Lower leg skin (tissue), 3 donors: ENCODE data around the gene FREM2.

Source experiments
- CTCF ChIP-seq, 3 donors: fragments of 450-650 bp; IDR thresholded peaks; one replicate each; pipeline ENCODE4 v1.5.1; 2016; ENCODE audit warnings: antibody characterized with exemption in 3 of 3, mild to moderate bottlenecking in 3 of 3, moderate library complexity in 2 of 3
- POLR2A ChIP-seq, 2 donors: fragments of 450-650 bp; IDR thresholded peaks; one replicate each; pipeline ENCODE4 v1.6.1; 2016 to 2017; ENCODE audit warnings: antibody characterized with exemption in 2 of 2, mild to moderate bottlenecking in 1 of 2, moderate library complexity in 1 of 2

DNA sequence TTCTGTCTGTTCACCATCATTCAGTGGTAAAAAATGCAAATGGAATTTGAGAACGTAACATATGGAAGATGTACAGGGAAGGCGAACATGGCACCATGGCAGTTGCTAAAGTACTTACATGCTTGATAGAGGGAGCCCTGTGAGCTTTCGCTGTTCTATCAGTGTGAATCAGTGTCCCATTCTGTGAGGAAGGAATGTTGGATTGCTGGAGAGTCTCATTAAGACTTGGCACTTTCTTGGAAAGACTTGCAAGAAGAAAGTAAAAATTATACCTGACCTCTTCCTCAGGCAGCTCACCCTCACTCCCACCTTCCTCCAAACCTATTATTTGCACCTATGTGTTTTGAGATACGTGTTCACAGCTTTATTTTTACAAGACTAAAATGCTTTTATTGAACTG, 43.5 kb downstream of the FREM2 start:
- TF ChIP-seq CTCF (IDR thresholded peaks at IDR 0.05) (no peak), POLR2A (IDR thresholded peaks at IDR 0.05) (no peak)
